HG03064 (cell line): ENCODE results near the gene NELL1.

Experiments
- ATAC-seq: cut with Tn5 transposase; IDR thresholded peaks from one replicate; pipeline ENCODE4 v1.9.1; 2021; ENCODE audit warnings: low read depth; ENCODE audit not compliant: unreplicated experiment

NELL1 gene

GRCh38 chr11:21603886-21604285, 934.5 kb downstream of the NELL1 start:
- no peak for ATAC-seq

- ATAC-seq = no peak
These were observed 935.2 kb downstream of the NELL1 start for GRCh38 chr11:21604564-21604963.

GRCh38 chr11:21612326-21612725, 942.9 kb downstream of the NELL1 start:
- ATAC-seq = no peak

GRCh38 chr11:21614961-21615360, 945.6 kb downstream of the NELL1 start:
- ATAC-seq = no peak

- ATAC-seq = no peak
These were observed 946.6 kb downstream of the NELL1 start for GRCh38 chr11:21615955-21616371.

- no peak for ATAC-seq
These were observed 953.2 kb downstream of the NELL1 start for GRCh38 chr11:21622566-21622965.

GRCh38 chr11:21622995-21623394, 953.6 kb downstream of the NELL1 start:
- ATAC-seq = no peak
